Coronary artery (tissue), 2 donors: ENCODE data around the gene CAMK2D.

Experiments
- DNase-seq: peaks from one replicate; pipeline ENCODE4 v3.0.0-alpha.2; 2017; ENCODE audit warnings: low spot score
- H3K27ac ChIP-seq, 2 donors: fragments of 200-600 bp; sonication (generic); one replicate each; pipeline ENCODE4 v1.5.1; 2016 to 2019
- H3K4me3 ChIP-seq: fragments of 200-600 bp; sonication (generic); 2 replicates; pipeline ENCODE4 v1.5.1; 2016; ENCODE audit warnings: mild to moderate bottlenecking, moderate library complexity
- TF ChIP-seq, protein P1 (sequence below): fragments of 200-600 bp; sonication (generic); IDR thresholded peaks from one replicate; pipeline ENCODE4 v1.5.1; 2019; ENCODE audit warnings: antibody characterized with exemption

Gene CAMK2D

DNA sequence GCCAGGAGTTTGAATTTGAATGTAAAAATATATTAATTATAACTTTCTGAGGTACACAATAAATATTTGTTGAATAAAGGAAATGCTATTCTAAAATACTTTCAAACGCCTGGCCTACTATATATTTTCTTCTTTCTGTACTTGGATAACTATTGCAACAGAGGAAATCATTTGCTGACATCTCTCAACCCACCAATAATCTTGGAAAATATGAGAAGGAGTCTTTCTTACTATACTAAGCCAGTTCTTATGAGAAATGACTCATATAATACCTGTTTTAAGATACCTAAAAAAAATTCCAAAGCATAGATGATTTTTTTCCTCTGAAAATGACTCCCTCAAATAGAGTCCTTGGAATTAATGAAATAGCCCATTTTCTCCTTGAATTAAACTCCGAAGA lies 64.1 kb downstream of the CAMK2D start:
- H3K4me3 ChIP-seq = no peak overlapping the region
- DNase-seq = no peak
- no peak overlapping the region for H3K27ac ChIP-seq
- TF ChIP-seq, protein P1, sequence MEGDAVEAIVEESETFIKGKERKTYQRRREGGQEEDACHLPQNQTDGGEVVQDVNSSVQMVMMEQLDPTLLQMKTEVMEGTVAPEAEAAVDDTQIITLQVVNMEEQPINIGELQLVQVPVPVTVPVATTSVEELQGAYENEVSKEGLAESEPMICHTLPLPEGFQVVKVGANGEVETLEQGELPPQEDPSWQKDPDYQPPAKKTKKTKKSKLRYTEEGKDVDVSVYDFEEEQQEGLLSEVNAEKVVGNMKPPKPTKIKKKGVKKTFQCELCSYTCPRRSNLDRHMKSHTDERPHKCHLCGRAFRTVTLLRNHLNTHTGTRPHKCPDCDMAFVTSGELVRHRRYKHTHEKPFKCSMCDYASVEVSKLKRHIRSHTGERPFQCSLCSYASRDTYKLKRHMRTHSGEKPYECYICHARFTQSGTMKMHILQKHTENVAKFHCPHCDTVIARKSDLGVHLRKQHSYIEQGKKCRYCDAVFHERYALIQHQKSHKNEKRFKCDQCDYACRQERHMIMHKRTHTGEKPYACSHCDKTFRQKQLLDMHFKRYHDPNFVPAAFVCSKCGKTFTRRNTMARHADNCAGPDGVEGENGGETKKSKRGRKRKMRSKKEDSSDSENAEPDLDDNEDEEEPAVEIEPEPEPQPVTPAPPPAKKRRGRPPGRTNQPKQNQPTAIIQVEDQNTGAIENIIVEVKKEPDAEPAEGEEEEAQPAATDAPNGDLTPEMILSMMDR = no peak

DNA sequence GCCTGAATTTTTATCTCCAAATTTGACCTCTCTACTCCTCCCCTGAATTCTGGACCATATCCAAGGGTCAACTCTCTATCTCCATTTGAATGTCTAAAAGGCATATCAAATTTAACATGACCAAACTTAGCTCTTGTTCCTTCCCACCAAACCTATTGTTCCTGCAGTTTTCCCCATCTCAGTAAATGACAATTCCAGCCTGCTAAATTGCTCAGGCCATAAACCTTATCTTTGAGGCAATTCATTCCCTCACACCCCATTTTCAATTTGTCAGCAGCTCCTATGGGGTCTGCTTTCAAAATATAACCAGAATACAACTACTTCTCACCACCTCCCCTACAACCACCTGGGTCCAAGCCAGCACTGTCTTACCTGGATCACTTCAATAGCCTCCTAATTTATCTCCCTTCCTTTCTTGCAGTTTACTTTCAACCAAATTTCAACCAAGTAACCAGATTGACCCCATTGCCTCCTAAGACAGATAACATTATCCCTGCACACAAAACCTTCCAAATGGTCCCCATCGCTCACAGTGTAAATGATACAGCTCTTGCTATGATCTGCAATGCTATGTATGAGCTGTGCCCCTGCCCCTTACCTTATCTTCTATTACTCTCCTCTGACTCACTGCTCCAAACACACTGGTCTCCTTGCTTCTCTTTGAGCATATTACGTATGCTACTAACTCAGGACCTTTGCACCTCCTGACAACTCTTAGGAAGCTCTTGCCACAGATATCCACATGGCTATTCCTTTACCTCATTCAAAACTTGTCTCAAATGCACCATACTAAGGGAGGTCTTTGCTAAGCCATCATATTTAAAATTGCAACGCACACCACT lies 66.0 kb downstream of the CAMK2D start:
- H3K4me3 ChIP-seq = no peak overlapping the region
- TF ChIP-seq, protein P1 = no peak
- H3K27ac ChIP-seq = no peak overlapping the region
- no peak for DNase-seq

DNA sequence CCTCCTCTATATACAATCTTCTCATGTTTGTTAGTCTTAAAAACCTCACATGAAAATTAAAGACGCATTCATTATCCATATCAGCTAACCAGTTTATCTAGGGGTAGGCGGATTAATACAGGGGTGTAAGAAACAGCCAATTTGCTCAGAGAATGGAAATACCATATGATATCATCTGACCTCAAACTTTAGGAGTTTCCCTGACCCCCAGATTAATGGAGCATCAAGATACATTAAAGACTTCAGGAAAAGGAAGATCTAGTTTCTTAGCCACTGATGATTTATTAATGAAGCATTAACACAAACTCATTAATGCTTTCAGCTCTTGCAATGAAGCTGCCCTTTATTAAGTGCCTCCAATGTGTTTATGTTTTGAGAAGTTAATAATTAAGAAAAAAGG lies 67.5 kb downstream of the CAMK2D start:
- no peak overlapping the region for H3K4me3 ChIP-seq
- H3K27ac ChIP-seq = no peak overlapping the region
- no peak for DNase-seq
- TF ChIP-seq, protein P1 = no peak

DNA sequence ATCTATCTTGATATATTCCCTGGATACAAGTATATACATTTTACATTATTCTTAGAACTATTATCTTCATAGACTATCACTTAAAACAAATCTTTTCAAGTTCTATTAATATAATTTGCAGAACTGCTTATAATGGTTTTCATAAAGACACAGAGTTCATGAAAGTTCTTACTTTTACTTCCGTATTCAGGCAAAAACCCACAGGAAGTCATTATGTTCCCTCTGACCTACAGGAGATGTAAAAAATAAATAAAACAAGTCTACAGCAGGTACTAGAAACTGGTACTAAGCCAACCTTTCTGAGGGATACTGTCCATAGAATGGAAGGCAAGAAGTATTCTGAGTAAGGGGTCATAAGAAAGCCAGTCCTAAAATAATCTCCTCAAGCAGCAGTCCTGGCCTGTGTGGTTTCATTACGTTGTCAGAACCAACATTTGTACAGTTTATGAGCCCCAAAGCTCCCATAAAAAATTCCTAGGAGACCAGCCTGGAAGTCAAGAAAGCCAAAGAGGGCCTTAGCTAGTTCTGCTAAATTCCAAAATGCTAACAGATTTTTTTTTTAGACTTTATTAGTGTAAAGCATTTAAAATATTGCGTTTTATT lies 68.6 kb downstream of the CAMK2D start:
- TF ChIP-seq, protein P1 = no peak
- no peak overlapping the region for H3K4me3 ChIP-seq
- DNase-seq = no peak
- H3K27ac ChIP-seq = no peak overlapping the region

DNA sequence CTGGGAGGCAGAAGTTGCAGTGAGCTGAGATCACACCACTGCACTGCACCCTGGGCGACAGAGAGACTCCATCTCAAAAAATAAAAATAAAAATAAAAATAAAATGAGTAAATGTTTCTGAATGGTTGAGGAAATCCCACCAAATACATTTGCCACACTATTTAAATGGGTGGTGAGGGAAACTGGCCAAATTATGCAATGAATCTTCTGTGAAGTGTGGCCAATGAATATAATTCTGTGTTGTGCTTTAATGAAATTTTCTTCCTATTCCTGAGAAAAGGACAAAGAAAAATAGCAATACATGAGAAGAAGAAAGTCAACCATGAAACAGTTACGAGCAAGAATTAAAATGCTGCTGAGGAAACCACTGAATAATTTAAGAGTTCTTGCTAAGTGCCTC lies 69.9 kb downstream of the CAMK2D start:
- TF ChIP-seq, protein P1 = no peak
- Histone ChIP-seq H3K4me3 (no peak overlapping the region), H3K27ac (no peak overlapping the region)
- DNase-seq = no peak

DNA sequence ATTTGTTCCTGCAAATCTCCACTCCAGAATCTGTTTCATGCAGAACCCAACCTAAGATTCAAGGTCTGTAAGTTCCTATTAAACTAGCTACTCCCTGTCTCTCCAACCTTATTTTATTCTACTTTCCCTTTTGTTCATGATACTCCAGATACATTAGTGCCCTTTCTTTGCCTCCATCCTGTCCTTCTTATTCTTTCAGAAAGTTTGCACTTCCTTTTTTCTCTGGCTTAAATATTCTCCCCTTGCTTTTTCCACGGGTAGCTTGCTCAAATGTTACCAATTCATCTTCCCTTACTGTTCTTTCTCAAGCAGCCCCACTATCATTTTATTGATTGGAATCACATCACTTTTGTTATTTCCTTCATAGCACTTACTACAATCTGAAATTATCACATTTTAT lies 72.1 kb downstream of the CAMK2D start:
- no peak overlapping the region for H3K27ac ChIP-seq
- no peak for DNase-seq
- H3K4me3 ChIP-seq = no peak overlapping the region
- TF ChIP-seq, protein P1 = no peak
